Ectodermal cell (in vitro differentiated cells): ENCODE results near the gene ORM1. TPM values are rescaled to one million over a fixed set of nuclear protein-coding genes. Genes with fewer than 3 reads are reported as not detected.
"Not testable (repeated sequence)": the region's sequence is repeated elsewhere in the genome, so short reads cannot be mapped to it uniquely, and the experiment has no call there.

ENCODE experiments used
- H3K27ac ChIP-seq: 2 replicates; pipeline ENCODE4 v1.7.0; 2013; ENCODE audit warnings: mild to moderate bottlenecking, low read depth, low read length; ENCODE audit not compliant: insufficient read depth, poor library complexity, severe bottlenecking
- H3K27me3 ChIP-seq: 2 replicates; pipeline ENCODE4 v1.7.0; 2013; ENCODE audit warnings: mild to moderate bottlenecking, low read length; ENCODE audit not compliant: insufficient read depth, control insufficient read depth, poor library complexity, severe bottlenecking
- H3K36me3 ChIP-seq: one replicate; pipeline ENCODE4 v1.7.0; 2013; ENCODE audit warnings: low read length; ENCODE audit not compliant: control insufficient read depth, insufficient read depth
- H3K4me1 ChIP-seq: one replicate; pipeline ENCODE4 v1.7.0; 2013; ENCODE audit warnings: low read length; ENCODE audit not compliant: control insufficient read depth, insufficient read depth
- H3K4me3 ChIP-seq: 2 replicates; pipeline ENCODE4 v1.7.0; 2013; ENCODE audit warnings: low read depth, low read length, control low read depth; ENCODE audit not compliant: insufficient read depth
- H3K9me3 ChIP-seq: 2 replicates; pipeline ENCODE4 v1.7.0; 2013; ENCODE audit warnings: mild to moderate bottlenecking, low read length, moderate library complexity; ENCODE audit not compliant: control insufficient read depth
- WGBS, 2 experiments: methylation state at CpG; one replicate each; pipeline ENCODE4 v1.1.7; 2013; ENCODE audit warnings: missing lambda C conversion rate in 2 of 2; 5-methylcytosine and 5-hydroxymethylcytosine counted together
- polyA plus RNA-seq, 4 experiments: library from polyadenylated mRNA; stranded (reverse); fragments of 50-300 nt; gene quantifications; one replicate each; pipeline ENCODE4 v1.2.3, GENCODE V29; 2013

ORM1 gene
- polyA plus RNA-seq (2013, experiment 1 of 4) = not detected
- polyA plus RNA-seq (2013, experiment 2 of 4) = not detected
- polyA plus RNA-seq (2013, experiment 3 of 4) = not detected
- not detected for polyA plus RNA-seq (2013, experiment 4 of 4)

DNA sequence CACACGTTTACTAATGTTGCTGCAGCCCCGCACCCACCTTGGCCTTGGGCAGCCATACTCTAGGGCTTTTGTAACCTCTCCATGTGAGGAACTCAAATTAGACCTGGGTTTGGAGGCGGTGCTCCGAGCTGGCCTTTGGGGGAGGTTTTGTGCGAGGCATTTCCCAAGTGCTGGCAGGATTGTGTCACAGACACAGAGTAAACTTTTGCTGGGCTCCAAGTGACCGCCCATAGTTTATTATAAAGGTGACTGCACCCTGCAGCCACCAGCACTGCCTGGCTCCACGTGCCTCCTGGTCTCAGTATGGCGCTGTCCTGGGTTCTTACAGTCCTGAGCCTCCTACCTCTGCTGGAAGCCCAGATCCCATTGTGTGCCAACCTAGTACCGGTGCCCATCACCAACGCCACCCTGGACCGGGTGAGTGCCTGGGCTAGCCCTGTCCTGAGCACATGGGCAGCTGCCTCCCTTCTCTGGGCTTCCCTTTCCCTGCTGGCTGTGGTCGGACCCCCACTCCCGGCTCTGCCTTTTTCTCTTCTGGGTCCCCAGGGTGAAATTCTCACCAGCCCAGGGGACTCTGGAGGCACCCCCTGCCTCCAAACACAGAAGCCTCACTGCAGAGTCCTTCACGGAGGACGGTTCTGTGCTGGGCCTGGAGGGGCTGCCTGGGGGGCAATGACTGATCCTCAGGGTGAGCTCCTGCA lies at the start of gene ORM1:
Gene ORM1 (plus strand): TSS at position 268 of the 701 bp plus-strand sequence. CDS start 36 bp downstream, at position 304.
- 61 to 69% methylated on average over 3 to 4 of the region's 15 CpGs for WGBS, 2 experiments
- not testable (repeated sequence) for H3K27me3 ChIP-seq, H3K4me1 ChIP-seq, H3K36me3 ChIP-seq, H3K27ac ChIP-seq, H3K4me3 ChIP-seq, H3K9me3 ChIP-seq

DNA sequence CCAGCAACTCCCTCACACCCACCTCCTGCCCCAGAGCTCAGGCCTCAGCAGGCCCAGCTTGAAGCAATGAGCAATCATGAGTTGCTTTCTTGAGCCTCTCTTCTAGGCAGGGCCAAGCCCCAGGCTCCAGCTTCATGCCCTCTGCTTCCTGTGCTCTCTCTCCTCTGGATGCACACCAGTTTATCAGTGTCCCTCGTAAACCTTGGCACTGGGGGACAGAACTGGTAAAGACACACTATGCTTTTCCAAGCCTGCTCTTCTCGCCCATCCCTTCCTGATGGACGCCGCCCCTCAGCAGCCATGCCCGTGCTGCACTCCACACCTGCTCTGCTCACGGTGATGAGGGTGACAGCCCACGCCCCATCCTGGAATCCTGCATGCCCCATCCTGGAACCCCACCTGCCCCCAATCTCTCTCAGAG lies 49.4 kb upstream of the ORM1 start:
- 93 to 97% methylated on average over 7 of the region's 7 CpGs for WGBS, 2 experiments
- H3K9me3 ChIP-seq = no peaks in the 10 kb centered on the region
- no peak overlapping the region for H3K4me3 ChIP-seq

DNA sequence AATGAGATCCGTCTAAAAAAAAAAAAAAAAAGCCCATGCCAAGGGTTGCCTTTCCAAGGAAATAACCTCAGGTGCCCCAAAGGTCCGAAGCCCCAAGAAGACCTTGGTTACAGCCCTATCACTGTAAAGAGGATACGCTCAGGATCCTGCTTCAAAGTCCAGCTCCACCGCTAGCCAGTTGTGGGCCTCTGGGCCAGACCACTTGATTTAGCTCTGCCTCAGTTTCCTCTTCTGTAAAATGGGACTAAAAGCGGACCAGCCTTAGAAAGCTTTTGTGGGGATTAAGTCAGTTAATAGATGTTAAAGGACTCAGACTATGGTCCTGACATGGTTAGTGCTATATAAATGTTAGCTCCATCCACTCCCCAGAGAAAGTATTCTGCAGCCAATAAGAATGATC lies 48.7 kb upstream of the ORM1 start:
- Histone ChIP-seq H3K27me3 (no peaks in the 10 kb centered on the region), H3K4me3 (no peak overlapping the region), H3K27ac (no peak overlapping the region), H3K4me1 (no peaks in the 10 kb centered on the region), H3K36me3 (no peaks in the 10 kb centered on the region), H3K9me3 (no peaks in the 10 kb centered on the region)
- WGBS, 2 experiments = 89 to 92% methylated on average over 5 of the region's 5 CpGs

More for the DNA sequence above, 49.4 kb upstream of the ORM1 start:
- H3K4me1 ChIP-seq = no peaks in the 10 kb centered on the region
- no peak overlapping the region for H3K27ac ChIP-seq
- no peaks in the 10 kb centered on the region for H3K36me3 ChIP-seq
- H3K27me3 ChIP-seq = no peaks in the 10 kb centered on the region

DNA sequence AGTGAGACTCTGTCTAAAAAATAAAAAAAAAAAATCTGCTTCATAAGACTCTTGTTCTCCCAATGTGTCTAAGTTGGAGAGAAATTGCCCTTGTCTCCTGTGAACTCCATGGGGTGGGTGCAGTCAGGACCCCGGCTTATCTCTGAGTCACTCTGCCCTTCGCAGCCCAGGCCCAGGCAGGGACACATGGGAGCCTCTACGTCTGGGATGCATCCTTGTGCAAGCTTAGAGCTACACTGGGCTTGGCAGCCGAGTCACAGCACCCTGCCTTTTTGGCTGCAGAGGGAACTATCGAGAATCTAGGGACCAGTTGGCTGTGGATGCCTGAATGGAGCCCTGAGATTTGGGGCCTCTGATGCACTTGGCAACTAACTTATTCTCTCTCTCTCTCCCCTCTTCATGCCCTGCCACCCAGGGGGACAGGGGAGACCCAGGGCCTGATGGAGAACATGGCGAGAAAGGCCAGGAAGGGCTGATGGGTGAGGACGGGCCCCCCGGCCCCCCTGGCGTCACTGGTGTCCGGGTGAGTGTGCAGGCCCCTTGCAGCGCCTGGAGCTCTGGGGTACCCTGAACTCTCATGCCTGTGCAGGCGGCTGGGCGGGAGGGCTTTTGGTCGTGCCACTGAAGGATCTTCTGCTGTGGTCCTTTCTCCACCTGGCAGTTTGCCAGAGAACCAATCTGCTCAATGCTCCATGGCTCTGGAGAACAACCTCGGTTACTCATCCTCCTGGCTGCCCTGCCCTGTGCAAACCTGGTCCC lies 47.5 kb upstream of the ORM1 start:
- Histone ChIP-seq H3K27ac (no peak overlapping the region), H3K9me3 (no peaks in the 10 kb centered on the region), H3K36me3 (no peaks in the 10 kb centered on the region), H3K4me1 (no peaks in the 10 kb centered on the region), H3K27me3 (no peaks in the 10 kb centered on the region), H3K4me3 (no peak overlapping the region)
- 94% methylated on average over 15 of the region's 15 CpGs for WGBS, 2 experiments

DNA sequence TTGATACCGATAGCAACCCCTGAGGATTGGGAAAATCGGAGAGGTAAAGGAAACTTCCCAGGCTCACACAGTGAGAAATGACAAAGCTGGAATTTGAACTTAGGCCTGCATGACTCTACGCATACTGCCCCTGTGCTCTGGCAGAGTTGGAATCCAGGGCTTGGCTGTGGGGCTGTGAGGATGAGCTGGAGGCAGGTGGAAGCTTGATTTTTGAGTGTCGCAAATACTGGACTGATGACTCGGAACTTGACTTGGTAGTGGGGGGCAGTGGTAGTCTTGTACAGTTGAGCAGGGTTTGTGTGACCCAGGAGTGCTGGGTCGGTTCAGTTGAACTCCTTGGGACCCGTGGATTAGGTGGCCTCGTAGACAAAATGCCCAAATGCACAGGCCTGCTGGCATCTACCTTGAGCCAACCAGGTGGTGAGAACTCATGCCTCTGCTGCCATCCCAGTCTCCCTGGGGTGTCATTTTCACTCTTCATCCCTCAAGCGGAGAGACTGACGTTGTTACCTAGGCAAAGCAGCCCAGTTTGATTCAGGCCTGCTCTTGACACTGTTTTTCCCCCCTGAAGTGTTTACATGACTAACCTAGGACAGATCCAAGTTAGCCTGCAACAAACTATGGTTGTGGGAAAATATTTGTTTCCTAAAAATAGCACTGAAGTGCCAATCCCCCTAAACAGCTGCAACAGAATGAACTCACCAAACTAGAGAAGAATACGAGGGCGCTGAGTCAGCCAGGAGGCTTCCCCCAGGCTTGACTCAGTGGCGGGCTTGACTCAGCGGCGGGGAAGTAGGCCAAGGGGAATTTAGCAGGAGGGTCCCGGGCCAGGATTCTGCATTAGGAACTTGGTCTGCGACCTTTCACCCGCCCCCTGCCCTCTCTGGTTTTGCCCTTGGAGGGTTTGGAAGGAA lies 45.7 kb upstream of the ORM1 start:
- Histone ChIP-seq H3K4me1 (no peaks in the 10 kb centered on the region), H3K27ac (no peak overlapping the region), H3K9me3 (no peaks in the 10 kb centered on the region), H3K4me3 (no peak overlapping the region), H3K36me3 (no peaks in the 10 kb centered on the region), H3K27me3 (no peaks in the 10 kb centered on the region)
- WGBS, 2 experiments = 93 to 95% methylated on average over 18 of the region's 18 CpGs

DNA sequence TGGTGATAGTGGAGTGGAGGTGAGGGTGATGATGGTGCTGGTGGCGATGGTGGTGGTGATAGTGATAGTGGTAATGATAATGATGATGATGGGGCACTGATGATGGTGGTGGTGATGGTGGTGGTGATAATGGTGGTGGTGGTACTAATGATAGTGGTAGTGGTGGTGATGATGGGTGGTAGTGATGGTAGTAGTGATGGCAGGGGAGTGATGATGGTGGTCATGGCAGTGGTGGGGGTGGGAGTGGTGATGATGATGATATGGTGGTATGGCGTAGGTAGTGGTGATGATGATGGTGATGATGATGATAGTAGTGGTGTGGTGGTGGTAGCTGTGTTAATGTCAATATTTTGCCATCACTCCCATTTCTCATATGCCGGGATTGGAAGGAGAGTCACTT lies 44.5 kb upstream of the ORM1 start:
- Histone ChIP-seq H3K4me3 (no peak overlapping the region), H3K27ac (no peak overlapping the region)

DNA sequence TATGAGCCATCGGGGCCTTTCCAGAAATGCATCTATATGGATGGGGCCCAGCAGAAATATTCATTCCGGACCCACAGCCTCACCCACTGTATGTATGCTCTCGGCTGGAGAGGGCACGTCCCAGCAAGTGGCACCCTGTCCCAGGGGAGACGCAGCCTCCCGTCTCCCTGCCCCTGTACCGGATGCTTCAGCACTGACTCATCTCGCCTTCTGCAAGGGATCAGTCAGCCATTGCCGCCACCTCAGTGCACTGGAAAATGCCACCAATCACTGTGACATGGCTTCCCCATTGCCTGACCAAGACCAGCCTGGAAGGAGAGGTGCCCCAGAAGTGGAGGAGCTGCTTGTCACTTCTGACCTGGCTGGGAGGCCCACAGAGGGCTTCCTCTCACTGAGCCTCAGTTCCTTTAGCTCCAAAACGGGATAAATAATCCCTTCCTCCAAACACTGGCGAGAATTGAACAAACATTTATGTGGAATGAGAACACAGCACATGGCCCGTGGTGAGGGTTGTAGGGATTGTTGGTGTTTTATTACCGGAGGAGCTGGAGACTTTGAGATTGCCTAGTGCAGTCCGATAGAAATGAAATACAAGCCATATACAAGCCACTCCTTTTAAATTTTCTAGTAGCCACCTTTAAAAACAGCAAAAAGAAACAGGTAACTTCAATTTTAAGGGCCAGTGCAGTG lies 43.9 kb upstream of the ORM1 start:
- H3K36me3 ChIP-seq = no peaks in the 10 kb centered on the region
- no peaks in the 10 kb centered on the region for H3K27me3 ChIP-seq
- WGBS, 2 experiments = 87 to 89% methylated on average over 14 of the region's 14 CpGs
- no peaks in the 10 kb centered on the region for H3K4me1 ChIP-seq
- no peak overlapping the region for H3K27ac ChIP-seq
- H3K4me3 ChIP-seq = no peak overlapping the region
- H3K9me3 ChIP-seq = no peaks in the 10 kb centered on the region

More for the DNA sequence above, 44.5 kb upstream of the ORM1 start:
- Histone ChIP-seq H3K9me3 (no peaks in the 10 kb centered on the region), H3K27me3 (no peaks in the 10 kb centered on the region), H3K4me1 (no peaks in the 10 kb centered on the region), H3K36me3 (no peaks in the 10 kb centered on the region)
- 66 to 77% methylated on average over 3 of the region's 3 CpGs for WGBS, 2 experiments

DNA sequence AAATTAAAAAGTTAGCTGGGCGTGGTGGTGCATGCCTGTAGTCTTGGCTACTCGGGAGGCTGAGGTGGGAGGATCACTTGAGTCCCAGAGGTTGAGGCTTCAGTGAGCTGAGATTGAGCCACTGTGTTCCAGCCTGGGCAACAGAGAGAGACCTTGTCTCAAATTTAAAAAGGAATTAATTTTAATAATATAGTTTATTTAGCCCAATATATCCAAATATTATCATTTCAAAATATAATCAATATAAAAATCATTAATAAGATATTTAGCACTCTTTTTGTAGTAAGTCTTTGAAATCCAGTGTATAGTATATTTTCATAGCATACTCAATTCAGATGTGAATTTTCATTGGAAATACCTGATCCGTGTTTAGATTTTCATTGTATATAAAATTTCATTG lies 43.2 kb upstream of the ORM1 start:
- no peaks in the 10 kb centered on the region for H3K27me3 ChIP-seq
- WGBS, 2 experiments = 96 to 97% methylated on average over 2 of the region's 3 CpGs
- H3K9me3 ChIP-seq = no peaks in the 10 kb centered on the region
- H3K4me3 ChIP-seq = no peak overlapping the region
- no peaks in the 10 kb centered on the region for H3K36me3 ChIP-seq
- H3K27ac ChIP-seq = no peak overlapping the region
- H3K4me1 ChIP-seq = no peaks in the 10 kb centered on the region

DNA sequence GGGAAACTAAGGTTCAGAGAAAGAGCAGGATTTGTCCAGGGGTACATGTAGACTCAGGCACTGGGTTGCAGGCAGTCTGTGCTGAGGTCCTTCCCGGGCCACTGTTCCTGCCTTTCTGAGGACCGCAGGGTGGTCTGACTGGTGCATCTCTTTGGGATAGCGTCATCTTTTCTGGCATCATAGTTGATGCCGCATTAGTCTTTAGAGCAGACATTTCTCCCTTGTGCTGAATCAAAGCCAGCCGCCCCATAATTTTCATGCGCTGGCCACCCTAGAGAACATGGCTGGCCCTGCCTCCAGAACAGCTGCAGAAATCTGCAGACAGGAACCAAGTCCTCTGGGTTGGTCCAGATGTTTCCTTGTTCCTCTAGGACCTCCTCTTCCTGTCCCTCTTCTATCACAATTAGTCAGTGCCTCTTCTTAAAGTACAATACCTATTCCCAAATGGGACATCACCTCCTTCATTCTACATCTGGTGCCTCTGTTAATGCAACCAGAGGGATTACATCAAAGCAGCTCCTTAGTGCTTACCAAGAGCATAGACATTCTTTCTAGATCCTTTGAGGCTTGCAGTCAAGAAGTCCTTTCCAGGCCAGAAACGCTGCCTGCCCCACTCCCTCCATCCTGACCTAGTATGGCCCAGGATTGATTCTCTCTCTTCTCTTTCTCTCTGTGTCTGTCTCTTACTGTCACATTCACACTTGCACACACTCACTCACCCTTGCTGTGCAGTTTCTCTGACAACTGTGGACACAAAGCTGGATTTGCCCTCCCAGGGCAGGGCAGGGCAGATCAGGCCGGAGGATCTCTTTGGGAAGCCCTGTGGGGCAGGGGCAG lies 42.0 kb upstream of the ORM1 start:
- no peaks in the 10 kb centered on the region for H3K36me3 ChIP-seq
- no peak overlapping the region for H3K27ac ChIP-seq
- no peaks in the 10 kb centered on the region for H3K9me3 ChIP-seq
- 95 to 96% methylated on average over 8 of the region's 8 CpGs for WGBS, 2 experiments
- no peaks in the 10 kb centered on the region for H3K27me3 ChIP-seq
- no peak overlapping the region for H3K4me3 ChIP-seq
- H3K4me1 ChIP-seq = peaks cover 8% of the 10 kb centered on the region
